Karpas-422 (cell line): Measurements from ENCODE around the gene LYZL1. TPM values are rescaled to one million over a fixed set of nuclear protein-coding genes. Genes with fewer than 3 reads are reported as not detected.
"Not testable (repeated sequence)": the region's sequence is repeated elsewhere in the genome, so short reads cannot be mapped to it uniquely, and the experiment has no call there.

Source experiments
- DNase-seq: peaks from one replicate; pipeline ENCODE4 v3.0.0-alpha.2; 2015
- H2AFZ ChIP-seq: fragments of 200-600 bp; sonication (generic); 2 replicates; pipeline ENCODE4 v1.6.1; 2014; ENCODE audit warnings: antibody characterized with exemption, low read length, mixed read lengths
- H3K27ac ChIP-seq: fragments of 200-600 bp; sonication (generic); 2 replicates; pipeline ENCODE4 v1.5.1; 2014; ENCODE audit warnings: mild to moderate bottlenecking, low read length, moderate library complexity
- H3K27me3 ChIP-seq: fragments of 200-600 bp; sonication (generic); 2 replicates; pipeline ENCODE4 v1.6.1; 2014; ENCODE audit warnings: low read length, mixed read lengths
- H3K36me3 ChIP-seq: fragments of 200-600 bp; sonication (generic); 2 replicates; pipeline ENCODE4 v1.6.1; 2014; ENCODE audit warnings: low read length, mixed read lengths; ENCODE audit not compliant: insufficient read depth
- H3K4me1 ChIP-seq: fragments of 200-600 bp; sonication (generic); 2 replicates; pipeline ENCODE4 v1.6.1; 2014; ENCODE audit warnings: mild to moderate bottlenecking, low read length, mixed read lengths
- H3K4me2 ChIP-seq: fragments of 200-600 bp; sonication (generic); 2 replicates; pipeline ENCODE4 v1.6.1; 2014; ENCODE audit warnings: low read length, low read depth, mild to moderate bottlenecking; ENCODE audit not compliant: poor library complexity, severe bottlenecking
- H3K4me3 ChIP-seq: fragments of 200-600 bp; sonication (generic); 2 replicates; pipeline ENCODE4 v1.5.1; 2014; ENCODE audit warnings: mild to moderate bottlenecking, antibody characterized with exemption, low read length, mixed read lengths
- H3K79me2 ChIP-seq: fragments of 200-600 bp; sonication (generic); 2 replicates; pipeline ENCODE4 v1.6.1; 2014; ENCODE audit warnings: mild to moderate bottlenecking, low read length, mixed read lengths
- H3K9ac ChIP-seq: fragments of 200-600 bp; sonication (generic); 2 replicates; pipeline ENCODE4 v1.6.0; 2014; ENCODE audit warnings: low read length
- H3K9me2 ChIP-seq: fragments of 200-600 bp; sonication (generic), shearing (Covaris generic); replicated peaks from 2 replicates; pipeline ENCODE4 v1.6.0; 2014; ENCODE audit warnings: mild to moderate bottlenecking, low read length, moderate library complexity; ENCODE audit not compliant: insufficient read depth
- H3K9me3 ChIP-seq: fragments of 300-700, 200-600 bp; sonication (generic); 2 replicates; pipeline ENCODE4 v1.6.1; 2014; ENCODE audit warnings: low read length, mixed read lengths
- H4K20me1 ChIP-seq: fragments of 200-600 bp; sonication (generic); 2 replicates; pipeline ENCODE4 v1.6.1; 2014; ENCODE audit warnings: mild to moderate bottlenecking, antibody characterized with exemption, low read length, low read depth; ENCODE audit not compliant: insufficient read depth
- total RNA-seq: library from RNA; depleted of rRNA; stranded (reverse); fragments of >200 nt; shearing (Covaris generic); gene quantifications from 2 replicates; pipeline ENCODE4 v1.2.3, GENCODE V29; 2014; ENCODE audit warnings: low replicate concordance

The LYZL1 gene
- total RNA-seq, 1 experiment from 2014 or later: not detected

DNA sequence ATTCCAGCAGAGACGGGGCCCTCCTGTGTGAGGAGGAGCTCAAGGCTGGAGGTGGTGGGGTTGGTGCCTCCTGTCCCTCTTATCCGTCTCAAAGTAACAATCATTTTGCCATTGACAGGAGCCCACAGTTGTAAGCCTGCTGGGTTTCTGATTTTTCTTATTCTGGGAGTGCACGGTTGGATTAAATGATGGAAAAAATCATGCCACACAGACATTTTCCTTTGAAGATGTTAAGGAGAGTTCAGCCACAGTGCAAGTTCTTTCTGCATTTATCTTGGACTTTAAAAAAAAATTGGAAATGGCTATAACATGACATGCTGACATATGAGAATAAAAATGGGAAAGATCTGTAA, 8.4 kb upstream of the LYZL1 start:
- Histone ChIP-seq H2AFZ (no peak overlapping the region), H3K4me1 (no peaks in the 10 kb centered on the region), H3K4me3 (no peak overlapping the region), H3K79me2 (no peaks in the 10 kb centered on the region), H3K9me3 (no peaks in the 10 kb centered on the region), H3K9me2 (no peaks in the 10 kb centered on the region), H3K36me3 (no peaks in the 10 kb centered on the region), H3K27ac (no peak overlapping the region), H3K27me3 (no peaks in the 10 kb centered on the region), H4K20me1 (no peaks in the 10 kb centered on the region), H3K4me2 (no peak overlapping the region), H3K9ac (no peak overlapping the region)
- no peak for DNase-seq

DNA sequence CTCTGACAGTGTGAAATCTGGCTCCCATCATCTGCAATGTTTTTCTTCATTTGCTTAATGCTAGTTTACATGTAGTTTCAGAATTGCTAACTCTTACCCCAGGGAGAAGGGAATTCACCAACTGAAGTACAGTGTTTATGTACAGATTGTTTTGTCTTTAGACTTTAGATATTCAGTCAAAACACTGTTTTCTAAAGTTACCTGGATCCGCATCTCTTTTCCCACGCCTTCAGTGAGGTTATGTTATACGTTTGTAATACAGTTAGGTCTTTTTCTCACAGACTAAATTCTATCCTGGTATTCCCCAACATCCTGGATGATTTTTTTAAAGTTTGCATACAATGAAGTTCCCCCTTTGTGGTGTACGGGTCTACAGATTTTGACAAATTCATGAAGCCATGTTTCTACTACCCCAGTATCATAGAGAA, 3.2 kb upstream of the LYZL1 start:
- DNase-seq: no peak
- Histone ChIP-seq H3K9me2 (no peaks in the 10 kb centered on the region), H3K4me1 (no peaks in the 10 kb centered on the region), H4K20me1 (no peaks in the 10 kb centered on the region), H3K4me2 (no peak overlapping the region), H2AFZ (no peak overlapping the region), H3K9ac (no peak overlapping the region), H3K27me3 (no peaks in the 10 kb centered on the region), H3K27ac (no peak overlapping the region), H3K4me3 (no peak overlapping the region), H3K9me3 (no peaks in the 10 kb centered on the region), H3K79me2 (no peaks in the 10 kb centered on the region), H3K36me3 (no peaks in the 10 kb centered on the region)

DNA sequence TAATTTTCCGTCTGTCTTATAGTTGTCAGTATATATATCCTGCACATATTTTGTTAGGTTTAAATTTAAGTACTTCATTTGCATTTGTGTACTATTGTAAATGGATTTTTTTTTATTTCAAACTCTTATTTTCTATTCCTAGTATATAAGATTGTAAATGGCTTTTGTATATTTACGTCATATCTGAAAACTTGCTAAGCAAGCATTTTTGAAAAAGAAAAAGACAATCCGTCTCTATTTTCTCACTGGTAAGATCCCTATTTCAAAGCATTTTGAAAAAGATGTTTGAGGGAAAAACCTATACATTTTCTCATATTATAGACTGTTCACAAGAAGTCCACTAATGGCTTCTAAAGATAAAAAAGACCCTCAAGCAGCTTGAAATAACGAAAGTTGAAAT, 1.2 kb upstream of the LYZL1 start:
- H2AFZ ChIP-seq: no peak overlapping the region
- no peak overlapping the region for H3K4me3 ChIP-seq
- H3K79me2 ChIP-seq: no peaks in the 10 kb centered on the region
- H3K27me3 ChIP-seq: no peaks in the 10 kb centered on the region
- H3K9me2 ChIP-seq: no peaks in the 10 kb centered on the region
- no peak overlapping the region for H3K4me2 ChIP-seq
- no peaks in the 10 kb centered on the region for H3K4me1 ChIP-seq
- H3K9me3 ChIP-seq: no peaks in the 10 kb centered on the region
- no peak overlapping the region for H3K9ac ChIP-seq
- no peak overlapping the region for H3K27ac ChIP-seq
- DNase-seq: no peak
- no peaks in the 10 kb centered on the region for H4K20me1 ChIP-seq
- no peaks in the 10 kb centered on the region for H3K36me3 ChIP-seq

DNA sequence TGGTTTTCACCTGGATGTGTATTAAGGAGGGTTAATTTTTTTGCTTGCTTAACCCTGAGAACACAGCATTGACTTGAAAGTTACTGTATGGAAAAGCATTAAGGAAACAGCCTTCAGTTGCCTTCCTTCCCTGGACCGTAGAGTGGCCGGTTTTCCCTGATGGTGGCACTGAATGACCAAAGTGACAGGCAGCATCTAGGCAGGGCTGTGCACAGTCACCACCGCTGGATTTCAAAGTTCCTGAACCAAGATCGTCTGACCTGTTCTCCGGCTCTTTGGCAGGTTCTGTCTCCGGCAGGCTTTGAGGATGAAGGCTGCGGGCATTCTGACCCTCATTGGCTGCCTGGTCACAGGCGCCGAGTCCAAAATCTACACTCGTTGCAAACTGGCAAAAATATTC, 2.7 kb downstream of the LYZL1 start:
- H3K4me3 ChIP-seq, DNase-seq, H2AFZ ChIP-seq, H3K27me3 ChIP-seq, H3K9me3 ChIP-seq, H3K27ac ChIP-seq, H3K4me2 ChIP-seq, H4K20me1 ChIP-seq, H3K9me2 ChIP-seq, H3K4me1 ChIP-seq, H3K79me2 ChIP-seq, H3K36me3 ChIP-seq, H3K9ac ChIP-seq: not testable (repeated sequence)

DNA sequence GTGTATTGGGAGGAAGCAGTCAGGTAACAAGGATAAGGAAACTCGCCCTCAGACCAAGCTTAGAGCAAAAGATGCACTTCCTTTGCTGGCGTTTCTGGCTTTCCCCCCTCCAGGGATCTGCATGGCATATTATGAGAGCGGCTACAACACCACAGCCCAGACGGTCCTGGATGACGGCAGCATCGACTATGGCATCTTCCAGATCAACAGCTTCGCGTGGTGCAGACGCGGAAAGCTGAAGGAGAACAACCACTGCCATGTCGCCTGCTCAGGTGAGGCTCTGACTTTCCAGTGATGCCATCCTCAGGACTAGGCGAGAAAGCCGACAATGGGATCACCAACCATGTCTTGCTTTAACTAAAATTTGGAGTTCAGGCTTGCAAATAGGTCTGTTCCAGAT, 3.5 kb downstream of the LYZL1 start:
- DNase-seq, H3K9ac ChIP-seq, H3K9me2 ChIP-seq, H3K79me2 ChIP-seq, H3K27ac ChIP-seq, H3K9me3 ChIP-seq, H3K36me3 ChIP-seq, H3K4me3 ChIP-seq, H2AFZ ChIP-seq, H3K27me3 ChIP-seq, H4K20me1 ChIP-seq, H3K4me1 ChIP-seq, H3K4me2 ChIP-seq: not testable (repeated sequence)

DNA sequence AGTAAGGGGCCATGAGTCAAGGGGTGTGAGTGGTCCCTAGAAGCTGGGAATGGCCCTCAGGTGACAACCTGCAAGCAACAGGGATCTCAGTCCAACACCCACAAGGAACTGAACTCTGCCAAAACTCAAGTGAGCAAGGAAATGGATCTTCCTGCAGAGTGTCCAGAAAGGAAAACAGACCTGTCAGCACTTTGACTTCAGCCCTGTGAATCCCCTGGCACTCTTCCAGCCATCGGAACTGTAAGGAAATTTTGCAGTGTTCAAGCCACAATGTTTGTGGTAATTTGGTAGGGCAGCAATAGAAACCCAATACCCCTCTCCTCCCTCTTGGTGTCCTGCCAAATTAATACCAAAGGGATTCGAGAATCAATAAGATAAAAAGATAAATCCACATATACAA, 6.9 kb downstream of the LYZL1 start:
- H3K27ac ChIP-seq: no peak overlapping the region
- no peaks in the 10 kb centered on the region for H3K4me1 ChIP-seq
- DNase-seq: no peak
- H3K4me3 ChIP-seq: no peak overlapping the region
- H3K79me2 ChIP-seq: no peaks in the 10 kb centered on the region
- H3K9me2 ChIP-seq: no peaks in the 10 kb centered on the region
- H3K9me3 ChIP-seq: no peaks in the 10 kb centered on the region
- H3K36me3 ChIP-seq: no peaks in the 10 kb centered on the region
- no peaks in the 10 kb centered on the region for H3K27me3 ChIP-seq
- no peak overlapping the region for H3K9ac ChIP-seq
- no peaks in the 10 kb centered on the region for H4K20me1 ChIP-seq
- H3K4me2 ChIP-seq: no peak overlapping the region
- no peak overlapping the region for H2AFZ ChIP-seq

DNA sequence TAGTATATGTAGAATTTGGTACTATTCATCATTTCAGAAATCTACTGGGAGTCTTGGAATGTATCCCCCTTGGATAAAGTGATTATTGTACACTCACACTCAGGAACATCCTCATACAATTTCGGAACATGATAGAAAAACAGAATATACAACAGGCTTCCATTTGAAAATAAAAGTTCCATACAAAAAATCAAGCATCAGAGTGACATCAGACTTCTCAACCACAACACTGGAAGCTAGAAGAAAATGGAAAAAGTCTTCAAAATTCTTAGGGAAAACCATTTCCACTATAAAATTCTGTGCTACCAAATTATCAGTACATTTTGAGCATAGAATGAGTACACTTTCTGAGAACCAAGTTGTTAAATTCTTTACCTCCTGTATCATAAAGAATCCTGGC, 8.8 kb downstream of the LYZL1 start:
- Histone ChIP-seq H3K27me3 (no peaks in the 10 kb centered on the region), H3K36me3 (no peaks in the 10 kb centered on the region), H3K4me2 (no peak overlapping the region), H3K79me2 (no peaks in the 10 kb centered on the region), H3K9me2 (no peaks in the 10 kb centered on the region), H3K27ac (no peak overlapping the region), H3K4me3 (no peak overlapping the region), H3K4me1 (no peaks in the 10 kb centered on the region), H3K9ac (no peak overlapping the region), H3K9me3 (no peaks in the 10 kb centered on the region), H4K20me1 (no peaks in the 10 kb centered on the region), H2AFZ (no peak overlapping the region)
- no peak for DNase-seq

DNA sequence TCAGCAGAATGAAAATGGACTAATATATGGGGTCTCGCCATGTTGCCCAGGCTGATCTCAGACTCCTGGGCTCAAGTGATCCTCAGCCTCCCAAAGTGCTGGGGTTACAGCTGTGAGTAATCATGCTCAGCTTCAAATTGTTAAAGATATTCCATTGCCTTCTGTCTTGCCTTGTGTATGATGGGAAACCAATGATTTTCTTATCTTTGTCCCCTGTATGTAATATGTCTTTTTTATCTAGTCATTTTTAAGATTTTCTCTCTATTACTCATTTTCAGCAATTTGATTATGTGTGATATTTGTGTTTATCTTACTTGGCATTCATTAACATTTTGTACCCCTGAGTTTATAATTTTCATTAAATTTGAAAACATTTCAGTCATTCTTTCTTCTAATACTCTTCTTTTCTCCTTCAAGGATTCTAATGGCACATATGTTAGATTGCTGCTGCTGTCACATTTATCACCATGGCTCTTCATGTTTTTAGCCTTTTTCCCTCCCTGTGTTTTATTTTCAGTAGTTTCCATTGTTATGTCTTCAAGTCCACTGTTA, 12.6 kb downstream of the LYZL1 start:
- Histone ChIP-seq H3K36me3 (no peaks in the 10 kb centered on the region), H3K27me3 (no peaks in the 10 kb centered on the region), H3K4me1 (no peaks in the 10 kb centered on the region), H4K20me1 (no peaks in the 10 kb centered on the region), H3K9me3 (no peaks in the 10 kb centered on the region), H3K4me2 (no peak overlapping the region), H3K9me2 (no peaks in the 10 kb centered on the region), H2AFZ (no peak overlapping the region), H3K79me2 (no peaks in the 10 kb centered on the region), H3K4me3 (no peak overlapping the region), H3K27ac (no peak overlapping the region), H3K9ac (no peak overlapping the region)
- no peak for DNase-seq

DNA sequence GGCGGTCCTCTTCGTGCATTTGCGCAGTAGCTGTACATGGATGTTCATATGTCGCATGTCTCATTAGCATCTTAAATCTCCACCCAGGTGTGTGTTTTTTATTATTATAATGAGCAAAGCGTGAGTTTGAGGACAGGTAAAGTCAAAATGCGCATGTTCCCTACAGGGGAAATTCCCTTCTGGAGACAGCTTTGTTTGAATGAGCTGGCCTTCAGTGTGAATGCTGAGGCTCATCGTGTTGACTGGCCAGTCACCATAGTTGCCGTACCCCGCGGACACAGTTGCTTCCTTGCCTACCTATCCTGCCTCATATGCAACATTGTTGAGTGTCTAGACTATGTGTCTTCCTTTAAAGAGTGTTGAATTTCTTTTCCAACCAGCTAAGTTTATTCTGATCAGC, 13.6 kb downstream of the LYZL1 start:
- DNase-seq: no peak
- no peak overlapping the region for H2AFZ ChIP-seq
- no peaks in the 10 kb centered on the region for H3K9me3 ChIP-seq
- no peaks in the 10 kb centered on the region for H3K4me1 ChIP-seq
- no peaks in the 10 kb centered on the region for H3K36me3 ChIP-seq
- H3K4me2 ChIP-seq: no peak overlapping the region
- no peak overlapping the region for H3K4me3 ChIP-seq
- no peak overlapping the region for H3K9ac ChIP-seq
- no peaks in the 10 kb centered on the region for H3K27me3 ChIP-seq
- H4K20me1 ChIP-seq: no peaks in the 10 kb centered on the region
- H3K27ac ChIP-seq: no peak overlapping the region
- H3K9me2 ChIP-seq: no peaks in the 10 kb centered on the region
- no peaks in the 10 kb centered on the region for H3K79me2 ChIP-seq
